ENCODE results near the gene ZMYM2. TPM values are rescaled to one million over a fixed set of nuclear protein-coding genes. Genes with fewer than 3 reads are reported as not detected.
A peak's percentile ranks its signal among the peaks of the same experiment; 100 is the strongest.

Gene ZMYM2
- total and polyA plus RNA-seq, 2 donors = 63.9 to 91.6 TPM

DNA sequence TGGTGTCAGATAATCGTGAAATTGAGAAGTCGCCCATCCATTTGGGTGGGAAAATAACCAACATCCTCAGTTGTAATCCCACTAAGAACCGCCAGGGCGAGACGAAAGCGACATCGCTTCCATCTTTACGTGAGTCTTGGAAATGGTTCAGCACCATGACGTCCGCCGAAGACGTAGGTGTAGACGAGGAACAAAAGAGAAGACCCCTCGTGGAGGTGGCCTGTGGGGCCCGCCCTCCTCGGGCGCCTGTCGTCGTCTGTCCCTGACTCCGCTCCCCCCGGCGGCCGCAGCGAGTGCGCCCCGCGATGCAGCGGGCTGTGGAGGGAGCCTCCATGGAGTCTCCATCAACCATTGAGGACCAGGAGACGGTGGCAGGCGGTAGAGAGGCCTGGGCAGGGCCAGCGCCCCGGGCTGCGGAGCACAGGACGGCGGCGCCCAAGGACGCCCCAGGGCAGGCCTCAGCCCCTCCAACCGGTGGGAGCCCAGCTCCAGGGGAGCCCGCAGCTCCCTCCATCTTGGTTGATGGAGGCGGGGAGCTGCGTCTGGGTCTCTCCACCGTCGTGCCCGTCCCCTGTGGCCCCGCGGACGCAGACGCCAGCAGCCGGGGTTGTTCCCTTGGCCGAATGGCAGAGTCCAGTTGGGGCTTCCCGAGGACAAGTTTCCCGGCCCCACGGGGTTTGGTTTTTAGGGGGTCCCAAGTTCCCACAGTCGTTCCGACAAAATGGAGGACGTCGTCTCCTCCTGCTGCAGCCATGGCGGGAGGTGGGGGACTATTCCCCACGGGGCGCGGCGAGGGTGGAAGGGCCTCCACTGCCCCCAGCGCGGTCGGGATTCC, 990 bp upstream of the ZMYM2 start:
- Histone ChIP-seq H3K9me3 (ENCODE audit: control insufficient read depth in 2 of 2, insufficient read depth in 1 of 2, low read length in 1 of 2) (no peaks in the 10 kb centered on the region), H3K27ac (ENCODE audit: low read depth in 1 of 2, low read length in 1 of 2) (peak overlapping the region; percentile 97 to 99), H3K4me3 (ENCODE audit: low read length in 2 of 2) (peak overlapping the region; percentile 76 to 92), H3K36me3 (ENCODE audit: control insufficient read depth in 2 of 2, insufficient read depth in 2 of 2, low read length in 1 of 2) (peaks cover 0 to 11% of the 10 kb centered on the region in 2 donors), H3K4me1 (ENCODE audit: control insufficient read depth in 2 of 2, insufficient read depth in 2 of 2, low read length in 2 of 2) (peaks cover 4 to 5% of the 10 kb centered on the region in 2 donors), H3K27me3 (ENCODE audit: control insufficient read depth in 2 of 2, insufficient read depth in 1 of 2, low read length in 1 of 2) (no peaks in the 10 kb centered on the region)
- under 1% methylated on average over 65 of the region's 65 CpGs for WGBS
- DNase-seq (ENCODE audit: low read depth in 6 of 9, low spot score in 9 of 9) = peak; percentile 67 to 92 (median 72)

DNA sequence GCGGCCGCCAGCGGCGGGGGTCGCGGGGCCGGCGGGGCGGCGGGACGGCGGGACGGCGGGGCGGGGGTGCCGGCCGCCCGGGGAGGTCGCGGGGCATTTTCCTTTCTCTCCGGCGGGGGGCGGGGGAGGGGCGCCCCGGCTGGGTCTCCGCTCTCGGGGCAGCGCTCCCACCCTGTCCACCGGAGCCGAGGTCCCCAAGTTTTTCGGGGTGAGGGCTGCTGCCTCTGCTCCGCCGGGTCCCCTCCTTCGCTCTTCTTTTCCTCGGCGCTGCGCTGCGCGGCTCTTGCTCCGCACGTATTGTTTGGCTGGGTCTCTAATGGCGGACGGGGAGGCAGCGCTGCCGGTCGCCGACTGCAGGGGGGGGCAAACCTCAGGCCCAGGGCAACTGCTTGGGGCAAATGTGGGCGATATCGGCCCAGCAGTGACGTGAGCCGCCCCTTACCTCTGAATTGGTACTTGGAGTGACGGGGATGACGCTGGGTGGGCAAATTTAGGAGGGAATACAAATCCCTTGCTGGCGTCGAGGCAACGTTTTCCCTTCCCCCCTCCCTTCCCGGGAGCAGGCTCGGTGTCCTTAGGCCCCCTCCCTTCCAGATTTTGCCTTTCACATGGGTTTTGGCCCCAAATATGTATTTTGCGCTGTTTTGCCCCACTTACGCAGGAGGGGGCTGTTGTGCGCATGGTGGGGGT, 759 bp downstream of the ZMYM2 start:
- no peaks in the 10 kb centered on the region for H3K27me3 ChIP-seq (ENCODE audit: control insufficient read depth in 2 of 2, insufficient read depth in 1 of 2, low read length in 1 of 2)
- H3K27ac ChIP-seq (ENCODE audit: low read depth in 1 of 2, low read length in 1 of 2) = peak overlapping the region; percentile 95 to 98
- WGBS = under 1% methylated on average over 61 of the region's 61 CpGs
- H3K36me3 ChIP-seq (ENCODE audit: control insufficient read depth in 2 of 2, insufficient read depth in 2 of 2, low read length in 1 of 2) = peaks cover 0 to 16% of the 10 kb centered on the region in 2 donors
- peak overlapping the region; percentile 88 to 92 for H3K4me3 ChIP-seq (ENCODE audit: low read length in 2 of 2)
- no peaks in the 10 kb centered on the region for H3K9me3 ChIP-seq (ENCODE audit: control insufficient read depth in 2 of 2, insufficient read depth in 1 of 2, low read length in 1 of 2)
- H3K4me1 ChIP-seq (ENCODE audit: control insufficient read depth in 2 of 2, insufficient read depth in 2 of 2, low read length in 2 of 2) = peaks cover 4 to 5% of the 10 kb centered on the region in 2 donors
- DNase-seq (ENCODE audit: low read depth in 6 of 9, low spot score in 9 of 9) = peak; percentile 13 to 78 (median 51)

DNA sequence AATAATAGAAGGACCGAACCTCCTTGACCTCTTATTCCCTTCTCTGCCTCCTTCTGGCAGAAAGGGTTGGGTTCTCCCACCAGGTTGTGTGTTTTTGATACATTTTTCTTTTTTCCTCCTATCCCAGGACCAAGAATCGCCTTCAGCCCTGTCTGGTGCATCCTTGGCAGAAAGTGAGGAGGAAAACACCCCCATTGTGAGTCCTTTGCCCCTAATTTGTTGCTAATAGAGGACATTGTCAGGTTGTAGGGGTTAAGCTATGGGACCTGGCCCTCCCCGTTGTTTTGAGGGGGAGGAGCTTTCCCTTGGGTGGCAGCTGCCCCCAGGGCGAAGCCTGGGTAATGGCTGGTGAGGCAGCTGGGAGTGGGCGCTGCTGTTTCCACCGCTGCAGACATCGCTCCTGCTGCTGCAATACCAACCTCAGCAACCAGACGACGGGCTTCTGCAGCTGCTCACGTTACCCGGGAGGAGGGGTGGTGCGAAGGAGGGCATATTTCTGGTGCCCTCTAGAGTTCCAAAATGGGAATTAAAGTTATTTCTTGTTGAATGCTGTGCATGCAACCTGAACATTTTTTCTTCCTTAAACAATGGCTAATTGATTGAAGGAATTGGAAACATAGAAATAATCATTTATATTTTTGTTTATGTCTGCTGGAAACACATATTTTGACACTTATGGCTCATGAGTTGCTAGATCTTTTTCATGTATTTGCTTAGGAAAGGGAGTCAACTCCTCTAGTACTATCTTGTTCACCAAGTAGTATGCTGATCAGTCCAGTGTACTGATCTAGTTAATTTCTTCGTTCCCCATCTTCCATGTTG, 1.5 kb downstream of the ZMYM2 start:
- no peaks in the 10 kb centered on the region for H3K27me3 ChIP-seq (ENCODE audit: control insufficient read depth in 2 of 2, insufficient read depth in 1 of 2, low read length in 1 of 2)
- H3K4me3 ChIP-seq (ENCODE audit: low read length in 2 of 2) = peak overlapping the region; percentile 88 to 92
- H3K27ac ChIP-seq (ENCODE audit: low read depth in 1 of 2, low read length in 1 of 2) = peak overlapping the region; percentile 95 to 98
- no peaks in the 10 kb centered on the region for H3K9me3 ChIP-seq (ENCODE audit: control insufficient read depth in 2 of 2, insufficient read depth in 1 of 2, low read length in 1 of 2)
- peaks cover 0 to 18% of the 10 kb centered on the region in 2 donors for H3K36me3 ChIP-seq (ENCODE audit: control insufficient read depth in 2 of 2, insufficient read depth in 2 of 2, low read length in 1 of 2)
- peaks cover 4 to 5% of the 10 kb centered on the region in 2 donors for H3K4me1 ChIP-seq (ENCODE audit: control insufficient read depth in 2 of 2, insufficient read depth in 2 of 2, low read length in 2 of 2)
- 5% methylated on average over 13 of the region's 13 CpGs for WGBS
- DNase-seq (ENCODE audit: low read depth in 6 of 9, low spot score in 9 of 9) = peak; percentile 79 to 96 (median 87)

DNA sequence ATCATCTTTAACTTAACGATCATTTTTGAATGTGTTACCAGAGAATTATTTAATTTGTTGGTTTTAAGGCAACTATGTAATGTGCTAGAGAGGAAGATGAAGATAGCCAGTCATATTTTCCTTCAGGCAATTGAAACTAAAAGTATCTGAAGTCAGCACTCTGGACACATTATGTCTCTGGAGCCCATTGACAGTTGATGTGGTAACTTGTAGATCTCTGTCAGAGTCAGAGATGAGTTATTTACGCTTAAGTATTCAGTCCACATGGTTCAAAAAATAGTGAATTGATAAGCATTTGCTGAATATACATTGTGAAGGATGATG, 2.1 kb downstream of the ZMYM2 start:
- peaks cover 0 to 18% of the 10 kb centered on the region in 2 donors for H3K36me3 ChIP-seq (ENCODE audit: control insufficient read depth in 2 of 2, insufficient read depth in 2 of 2, low read length in 1 of 2)
- no peaks in the 10 kb centered on the region for H3K9me3 ChIP-seq (ENCODE audit: control insufficient read depth in 2 of 2, insufficient read depth in 1 of 2, low read length in 1 of 2)
- no peaks in the 10 kb centered on the region for H3K27me3 ChIP-seq (ENCODE audit: control insufficient read depth in 2 of 2, insufficient read depth in 1 of 2, low read length in 1 of 2)
- H3K4me1 ChIP-seq (ENCODE audit: control insufficient read depth in 2 of 2, insufficient read depth in 2 of 2, low read length in 2 of 2) = peaks cover 4 to 5% of the 10 kb centered on the region in 2 donors
- 76% methylated on average over 2 of the region's 2 CpGs for WGBS
- H3K27ac ChIP-seq (ENCODE audit: low read depth in 1 of 2, low read length in 1 of 2) = peak overlapping the region in 1 of 2 donors; percentile 45
- peak in 2 of 9 donors; percentile 8 to 12 for DNase-seq (ENCODE audit: low read depth in 6 of 9, low spot score in 9 of 9)
- H3K4me3 ChIP-seq (ENCODE audit: low read length in 2 of 2) = peak overlapping the region in 1 of 2 donors; percentile 92

DNA sequence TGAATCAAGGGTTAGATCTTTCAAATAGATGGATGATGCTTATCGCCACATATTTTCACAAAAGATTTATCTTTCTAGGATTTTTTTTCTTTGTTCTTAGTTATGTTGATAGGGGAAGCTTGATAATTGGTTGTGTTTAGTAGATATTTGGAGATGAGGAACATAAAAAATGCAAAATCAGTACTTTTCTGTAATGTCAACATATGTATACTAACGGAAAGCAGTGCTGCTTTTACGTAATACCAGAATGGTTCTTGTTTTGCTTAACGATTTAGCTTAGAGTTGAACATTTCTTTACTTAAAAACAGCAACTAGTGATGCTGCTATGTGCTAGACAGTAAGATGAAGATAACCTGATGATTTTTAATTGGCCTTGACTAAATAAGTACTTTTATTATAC, 3.0 kb downstream of the ZMYM2 start:
- no peak for DNase-seq (ENCODE audit: low read depth in 6 of 9, low spot score in 9 of 9)
- Histone ChIP-seq H3K4me3 (ENCODE audit: low read length in 2 of 2) (no peak overlapping the region), H3K27ac (ENCODE audit: low read depth in 1 of 2, low read length in 1 of 2) (no peak overlapping the region), H3K4me1 (ENCODE audit: control insufficient read depth in 2 of 2, insufficient read depth in 2 of 2, low read length in 2 of 2) (peaks cover 4 to 5% of the 10 kb centered on the region in 2 donors), H3K27me3 (ENCODE audit: control insufficient read depth in 2 of 2, insufficient read depth in 1 of 2, low read length in 1 of 2) (no peaks in the 10 kb centered on the region), H3K36me3 (ENCODE audit: control insufficient read depth in 2 of 2, insufficient read depth in 2 of 2, low read length in 1 of 2) (peaks cover 5 to 22% of the 10 kb centered on the region in 2 donors), H3K9me3 (ENCODE audit: control insufficient read depth in 2 of 2, insufficient read depth in 1 of 2, low read length in 1 of 2) (no peaks in the 10 kb centered on the region)
- WGBS = 88% methylated on average over 4 of the region's 4 CpGs

DNA sequence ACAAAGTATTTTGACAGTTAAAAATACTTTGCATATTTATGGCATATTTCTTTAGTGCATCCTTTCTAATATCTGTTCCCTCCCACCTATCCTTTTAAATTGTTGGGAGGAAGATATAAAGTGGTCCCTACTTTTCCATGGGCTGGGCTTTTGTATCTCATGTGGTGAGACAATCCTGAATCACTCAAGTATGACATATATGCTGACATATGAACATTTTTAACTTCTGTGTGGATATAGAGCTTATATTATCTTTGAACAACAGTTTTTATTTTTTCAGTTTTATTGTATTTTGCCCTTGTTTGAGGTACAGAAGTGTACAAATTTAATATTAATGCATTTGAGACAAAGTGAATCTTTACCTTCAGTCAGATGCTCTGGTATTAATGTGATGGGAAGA, 3.4 kb downstream of the ZMYM2 start:
- Histone ChIP-seq H3K4me1 (ENCODE audit: control insufficient read depth in 2 of 2, insufficient read depth in 2 of 2, low read length in 2 of 2) (peaks cover 4 to 5% of the 10 kb centered on the region in 2 donors), H3K4me3 (ENCODE audit: low read length in 2 of 2) (no peak overlapping the region), H3K36me3 (ENCODE audit: control insufficient read depth in 2 of 2, insufficient read depth in 2 of 2, low read length in 1 of 2) (peaks cover 6 to 26% of the 10 kb centered on the region in 2 donors), H3K27ac (ENCODE audit: low read depth in 1 of 2, low read length in 1 of 2) (no peak overlapping the region), H3K27me3 (ENCODE audit: control insufficient read depth in 2 of 2, insufficient read depth in 1 of 2, low read length in 1 of 2) (no peaks in the 10 kb centered on the region), H3K9me3 (ENCODE audit: control insufficient read depth in 2 of 2, insufficient read depth in 1 of 2, low read length in 1 of 2) (no peaks in the 10 kb centered on the region)
- DNase-seq (ENCODE audit: low read depth in 6 of 9, low spot score in 9 of 9) = no peak

DNA sequence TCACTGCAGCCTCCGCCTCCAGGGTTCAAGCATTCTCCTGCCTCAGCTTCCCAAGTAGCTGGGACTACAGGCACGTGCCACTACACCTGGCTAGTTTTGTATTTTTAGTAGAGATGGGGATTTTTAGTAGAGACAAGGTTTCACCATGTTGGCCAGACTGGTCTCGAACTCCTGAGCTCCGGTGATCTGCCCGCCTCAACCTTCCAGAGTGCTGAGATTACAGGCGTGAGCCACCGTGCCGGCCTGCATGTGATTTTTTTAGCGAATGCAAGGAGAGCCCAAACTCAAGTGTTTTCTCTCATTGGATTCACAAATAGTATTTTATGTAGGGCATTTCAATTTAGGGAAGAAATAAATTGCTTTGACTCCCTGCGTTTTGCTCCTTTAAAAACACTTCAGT, 4.4 kb downstream of the ZMYM2 start:
- no peak for DNase-seq (ENCODE audit: low read depth in 6 of 9, low spot score in 9 of 9)
- Histone ChIP-seq H3K4me3 (ENCODE audit: low read length in 2 of 2) (no peak overlapping the region), H3K36me3 (ENCODE audit: control insufficient read depth in 2 of 2, insufficient read depth in 2 of 2, low read length in 1 of 2) (peaks cover 6 to 30% of the 10 kb centered on the region in 2 donors), H3K27ac (ENCODE audit: low read depth in 1 of 2, low read length in 1 of 2) (no peak overlapping the region), H3K4me1 (ENCODE audit: control insufficient read depth in 2 of 2, insufficient read depth in 2 of 2, low read length in 2 of 2) (peaks cover 4 to 5% of the 10 kb centered on the region in 2 donors), H3K9me3 (ENCODE audit: control insufficient read depth in 2 of 2, insufficient read depth in 1 of 2, low read length in 1 of 2) (no peaks in the 10 kb centered on the region), H3K27me3 (ENCODE audit: control insufficient read depth in 2 of 2, insufficient read depth in 1 of 2, low read length in 1 of 2) (no peaks in the 10 kb centered on the region)
- WGBS = 97% methylated on average over 10 of the region's 10 CpGs

DNA sequence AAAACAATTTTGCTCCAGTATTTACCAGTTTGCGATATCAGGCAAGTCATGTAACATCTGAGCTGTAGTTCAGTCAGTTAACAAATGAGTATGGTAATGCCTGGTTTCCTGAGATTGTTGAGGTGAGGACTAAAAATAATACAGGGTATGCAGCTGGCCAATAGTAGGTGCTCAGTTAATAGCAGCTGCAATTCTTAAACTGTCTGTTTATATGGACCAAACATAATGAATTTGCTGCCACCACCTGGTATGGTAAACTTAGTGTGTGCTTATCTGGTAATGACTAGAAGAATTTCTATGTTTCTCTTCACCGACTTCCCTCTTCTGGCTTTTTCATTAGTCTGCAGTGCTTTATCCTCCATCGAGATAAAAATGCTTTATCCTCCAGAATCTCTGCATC, 9.1 kb downstream of the ZMYM2 start:
- Histone ChIP-seq H3K36me3 (ENCODE audit: control insufficient read depth in 2 of 2, insufficient read depth in 2 of 2, low read length in 1 of 2) (peaks cover 9 to 33% of the 10 kb centered on the region in 2 donors), H3K4me1 (ENCODE audit: control insufficient read depth in 2 of 2, insufficient read depth in 2 of 2, low read length in 2 of 2) (no peaks in the 10 kb centered on the region)

More for the DNA sequence above, 9.1 kb downstream of the ZMYM2 start:
- WGBS = 96% methylated on average over 3 of the region's 3 CpGs
- H3K9me3 ChIP-seq (ENCODE audit: control insufficient read depth in 2 of 2, insufficient read depth in 1 of 2, low read length in 1 of 2) = no peaks in the 10 kb centered on the region
- H3K27ac ChIP-seq (ENCODE audit: low read depth in 1 of 2, low read length in 1 of 2) = no peak overlapping the region
- H3K27me3 ChIP-seq (ENCODE audit: control insufficient read depth in 2 of 2, insufficient read depth in 1 of 2, low read length in 1 of 2) = no peaks in the 10 kb centered on the region
- DNase-seq (ENCODE audit: low read depth in 6 of 9, low spot score in 9 of 9) = no peak
- H3K4me3 ChIP-seq (ENCODE audit: low read length in 2 of 2) = no peak overlapping the region
